Epithelial cell of proximal tubule (primary cell): ENCODE measurements around the gene MPEG1. TPM values are rescaled to one million over a fixed set of nuclear protein-coding genes. Genes with fewer than 3 reads are reported as not detected.

Experiments
- DNase-seq: peaks from one replicate; pipeline ENCODE4 v3.0.0-alpha.2; 2011; ENCODE audit warnings: low read depth
- H3K4me3 ChIP-seq: 2 replicates; pipeline ENCODE4 v1.5.1; 2011; ENCODE audit warnings: low read depth, mild to moderate bottlenecking, low read length
- total RNA-seq: library from RNA; depleted of rRNA; stranded (reverse); fragments of >200 nt; gene quantifications from 2 replicates; pipeline ENCODE4 v1.2.3, GENCODE V29; 2015
- TF ChIP-seq, protein P1 (sequence below): conservative IDR thresholded peaks from 2 replicates; pipeline ENCODE4 v1.5.1; 2012; ENCODE audit warnings: low read depth, mild to moderate bottlenecking, low read length

MPEG1 gene
- total RNA-seq, 1 donor from 2014 or later = not detected

DNA sequence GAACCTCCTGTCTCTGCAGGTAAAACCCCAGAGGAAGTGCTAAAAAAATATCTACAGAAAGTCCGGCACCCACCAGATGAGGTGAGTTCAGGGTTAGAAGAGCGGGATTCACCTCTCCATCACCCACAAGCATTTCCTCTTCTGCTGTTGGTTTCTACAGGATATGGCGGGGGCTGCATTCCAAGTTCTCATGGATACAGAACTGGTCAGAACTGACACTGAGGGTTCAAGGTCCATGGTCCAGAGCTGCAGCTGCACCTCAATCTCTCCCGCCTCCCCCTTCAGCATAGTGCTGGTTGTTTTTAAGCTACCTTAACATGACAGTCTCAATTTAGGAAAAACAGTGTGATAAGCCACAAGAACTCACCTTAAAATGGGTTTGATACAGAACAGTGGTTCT lies 21.6 kb downstream of the MPEG1 start:
- no peak for DNase-seq
- no peak overlapping the region for H3K4me3 ChIP-seq
- TF ChIP-seq, protein P1, sequence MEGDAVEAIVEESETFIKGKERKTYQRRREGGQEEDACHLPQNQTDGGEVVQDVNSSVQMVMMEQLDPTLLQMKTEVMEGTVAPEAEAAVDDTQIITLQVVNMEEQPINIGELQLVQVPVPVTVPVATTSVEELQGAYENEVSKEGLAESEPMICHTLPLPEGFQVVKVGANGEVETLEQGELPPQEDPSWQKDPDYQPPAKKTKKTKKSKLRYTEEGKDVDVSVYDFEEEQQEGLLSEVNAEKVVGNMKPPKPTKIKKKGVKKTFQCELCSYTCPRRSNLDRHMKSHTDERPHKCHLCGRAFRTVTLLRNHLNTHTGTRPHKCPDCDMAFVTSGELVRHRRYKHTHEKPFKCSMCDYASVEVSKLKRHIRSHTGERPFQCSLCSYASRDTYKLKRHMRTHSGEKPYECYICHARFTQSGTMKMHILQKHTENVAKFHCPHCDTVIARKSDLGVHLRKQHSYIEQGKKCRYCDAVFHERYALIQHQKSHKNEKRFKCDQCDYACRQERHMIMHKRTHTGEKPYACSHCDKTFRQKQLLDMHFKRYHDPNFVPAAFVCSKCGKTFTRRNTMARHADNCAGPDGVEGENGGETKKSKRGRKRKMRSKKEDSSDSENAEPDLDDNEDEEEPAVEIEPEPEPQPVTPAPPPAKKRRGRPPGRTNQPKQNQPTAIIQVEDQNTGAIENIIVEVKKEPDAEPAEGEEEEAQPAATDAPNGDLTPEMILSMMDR = no peak

DNA sequence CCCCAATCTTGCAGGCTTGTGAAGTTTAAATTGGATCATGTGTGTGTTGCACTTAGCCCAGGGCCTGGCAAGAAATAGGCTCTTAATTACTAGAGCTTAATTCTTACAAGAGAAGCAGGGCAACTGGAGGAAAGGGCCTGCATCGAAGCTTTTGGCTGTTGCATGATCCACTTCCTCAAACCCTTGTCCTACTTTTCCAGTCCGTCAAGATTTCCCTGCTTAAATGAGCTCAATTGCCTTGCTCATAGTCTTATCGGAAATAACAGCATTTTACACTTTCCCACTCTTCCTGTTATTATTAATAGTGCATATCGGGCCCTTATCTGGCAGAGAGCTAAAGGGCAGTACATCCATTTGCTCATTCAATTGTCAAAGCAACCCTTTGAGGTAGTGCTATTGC lies 22.7 kb downstream of the MPEG1 start:
- H3K4me3 ChIP-seq = no peak overlapping the region
- no peak for DNase-seq
- TF ChIP-seq, protein P1 = no peak

DNA sequence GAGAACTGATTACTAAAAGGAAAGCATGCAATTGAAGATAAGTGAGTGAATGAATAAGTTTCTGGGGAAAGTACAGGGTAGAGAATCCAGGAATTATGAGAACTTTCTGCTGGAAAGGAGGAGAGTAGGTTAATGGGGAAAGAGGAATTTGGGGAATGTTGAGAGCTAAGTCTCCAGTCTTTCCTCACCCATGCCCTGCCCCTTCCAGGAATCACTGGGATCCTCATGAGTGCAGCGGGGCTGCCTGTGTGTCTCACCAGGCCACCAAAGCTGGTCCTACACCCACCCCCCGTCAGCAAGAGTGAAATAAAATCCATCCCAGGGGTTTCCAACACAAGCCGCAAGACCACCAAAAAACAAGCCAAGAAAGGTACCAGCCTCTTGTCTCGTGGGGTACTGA lies 23.8 kb downstream of the MPEG1 start:
- DNase-seq = no peak
- H3K4me3 ChIP-seq = no peak overlapping the region
- TF ChIP-seq, protein P1 = no peak

DNA sequence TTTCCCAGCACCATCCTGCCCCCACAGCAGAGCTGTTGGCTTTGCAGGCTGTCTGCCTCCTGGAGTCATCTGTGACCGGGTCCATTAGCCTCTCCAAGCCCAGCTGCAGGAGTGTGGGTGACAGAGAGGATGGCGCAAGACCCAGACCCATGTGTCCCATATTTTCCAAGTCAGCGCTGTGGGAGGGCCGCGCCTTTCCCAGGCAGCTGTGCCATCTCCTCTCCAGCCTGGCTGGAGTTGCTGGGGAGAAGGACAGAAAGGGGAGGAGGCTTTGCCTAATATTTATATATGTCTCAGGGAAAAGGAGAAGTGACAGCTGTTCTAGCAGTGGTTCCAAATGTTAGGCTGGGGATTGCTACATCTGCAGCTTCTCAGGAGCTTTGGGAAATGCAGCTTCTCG lies 25.1 kb downstream of the MPEG1 start:
- TF ChIP-seq, protein P1 = no peak
- no peak for DNase-seq
- no peak overlapping the region for H3K4me3 ChIP-seq

DNA sequence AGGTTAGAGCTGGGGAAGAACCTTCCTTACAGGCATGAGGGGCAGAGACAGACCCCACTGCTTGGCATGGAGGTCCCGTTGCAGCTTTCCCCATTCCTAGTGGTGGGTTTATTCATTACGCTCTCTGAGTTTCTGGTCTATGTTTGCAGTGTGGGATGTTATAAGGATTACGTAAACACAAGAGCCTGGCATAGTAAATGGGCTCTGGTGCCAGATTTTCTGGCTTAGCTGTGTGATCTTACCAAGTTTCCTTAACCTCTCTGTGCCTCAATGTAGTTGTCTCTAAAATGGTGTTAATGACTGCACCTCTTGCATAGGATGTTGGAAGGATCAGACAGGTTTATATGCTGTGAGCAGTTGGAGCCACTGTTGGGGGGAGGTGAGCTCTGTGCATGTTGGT lies 25.7 kb downstream of the MPEG1 start:
- TF ChIP-seq, protein P1 = no peak
- H3K4me3 ChIP-seq = no peak overlapping the region
- no peak for DNase-seq

DNA sequence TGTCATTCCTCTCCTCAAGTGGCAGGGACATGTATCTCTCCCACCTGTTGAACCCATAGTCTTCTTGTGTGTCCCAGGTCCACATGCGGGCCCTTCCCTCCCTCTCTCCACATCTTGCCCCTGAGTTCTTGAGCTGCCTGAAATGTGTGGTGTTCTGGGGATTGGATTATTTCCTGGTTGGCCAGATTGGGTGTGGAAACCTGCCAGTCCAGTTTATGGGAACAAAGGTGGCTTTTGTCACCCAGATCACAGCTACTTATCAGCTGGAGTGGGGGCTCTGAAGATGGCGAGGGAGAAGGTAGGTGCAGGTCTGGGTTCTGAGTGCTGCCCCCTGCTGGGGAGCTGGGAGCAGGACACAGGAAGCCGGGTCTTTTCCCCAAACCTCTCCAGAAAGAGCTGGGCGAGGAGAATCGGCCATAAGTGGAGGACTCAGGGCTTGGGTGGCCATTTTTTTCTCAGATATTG lies 26.6 kb downstream of the MPEG1 start:
- TF ChIP-seq, protein P1 = peak; percentile 85
- H3K4me3 ChIP-seq = no peak overlapping the region
- DNase-seq = no peak

DNA sequence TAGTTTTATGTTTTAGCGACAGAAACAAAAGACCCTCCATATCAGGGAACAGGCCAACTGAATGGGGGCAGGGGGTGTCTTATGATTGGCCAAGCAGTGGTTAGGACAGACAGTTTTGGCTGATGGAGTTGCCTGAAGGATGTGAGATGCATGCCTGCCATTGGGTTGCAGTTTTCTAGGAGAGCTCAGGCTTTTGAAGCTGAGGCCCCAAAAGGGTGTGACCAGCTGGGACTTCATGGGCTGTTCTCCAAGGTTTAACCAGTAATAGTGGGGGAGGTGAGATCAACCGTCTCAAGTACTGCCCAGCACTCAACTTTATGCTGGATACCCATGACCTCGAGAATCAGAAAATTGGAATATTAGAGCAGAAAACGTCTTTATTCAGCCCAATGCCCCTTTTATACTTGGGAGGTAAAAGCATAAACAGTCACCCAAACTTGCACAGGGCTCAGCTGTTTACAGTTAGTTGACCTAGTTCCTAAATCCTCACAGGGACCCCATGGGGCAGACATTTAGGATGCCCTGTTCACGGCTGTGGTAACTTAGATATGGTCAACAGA lies 27.3 kb downstream of the MPEG1 start:
- no peak overlapping the region for H3K4me3 ChIP-seq
- no peak for DNase-seq
- TF ChIP-seq, protein P1 = no peak
